Measurements from ENCODE around the gene PYGB.

GRCh38 chr20:25269057-25269832 is 21.4 kb downstream of the PYGB start:
- no peak for TF ChIP-seq CTCF (IDR thresholded peaks at IDR 0.05)
- TF ChIP-seq POLR2A (IDR thresholded peaks at IDR 0.05): no peak

All from body of pancreas (tissue), 4 donors.